Measurements from ENCODE around the gene SEPSECS.

The SEPSECS gene

DNA sequence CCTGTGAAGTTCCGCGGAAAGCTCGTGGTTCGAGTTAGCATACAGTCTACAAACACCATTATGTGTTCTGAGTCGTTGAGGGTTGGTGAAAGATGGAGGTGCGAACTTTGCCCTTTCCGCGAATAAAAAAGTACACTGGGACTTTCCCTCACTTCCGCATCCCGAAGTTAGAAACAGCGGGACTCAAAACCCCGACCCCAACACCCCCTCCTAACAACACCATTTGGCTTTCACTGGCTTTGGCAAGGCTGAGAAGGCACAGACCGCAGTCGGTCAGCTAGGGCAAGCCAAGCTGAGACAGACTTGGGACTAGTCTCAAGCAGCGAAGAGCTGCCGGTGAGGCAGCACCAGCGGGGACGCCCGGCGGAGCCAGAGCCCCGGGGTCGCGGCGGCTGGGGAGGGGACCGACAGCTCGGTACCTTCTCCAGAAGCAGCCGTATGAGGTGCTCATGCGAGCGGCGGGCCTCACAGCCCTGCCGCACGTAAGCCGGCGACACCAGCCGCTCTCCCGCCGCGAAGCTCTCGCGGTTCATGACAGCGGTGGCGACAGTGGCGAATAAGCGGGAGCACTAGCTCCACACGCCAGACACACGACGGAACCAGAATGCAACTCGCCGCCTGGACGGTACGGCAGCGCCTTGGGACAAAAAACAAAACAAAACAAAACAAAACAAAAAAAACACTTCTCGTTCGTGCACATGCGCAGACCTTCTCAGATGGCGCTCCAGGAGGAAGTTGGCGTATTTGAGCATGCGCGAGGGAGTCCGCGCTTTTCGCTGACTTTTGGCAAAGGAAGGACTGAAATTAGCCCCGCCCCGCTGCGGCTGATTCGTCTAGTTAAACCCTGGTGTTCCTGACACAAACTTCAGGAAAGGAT lies at the start of gene SEPSECS (continued):
- TF ChIP-seq, protein P1, sequence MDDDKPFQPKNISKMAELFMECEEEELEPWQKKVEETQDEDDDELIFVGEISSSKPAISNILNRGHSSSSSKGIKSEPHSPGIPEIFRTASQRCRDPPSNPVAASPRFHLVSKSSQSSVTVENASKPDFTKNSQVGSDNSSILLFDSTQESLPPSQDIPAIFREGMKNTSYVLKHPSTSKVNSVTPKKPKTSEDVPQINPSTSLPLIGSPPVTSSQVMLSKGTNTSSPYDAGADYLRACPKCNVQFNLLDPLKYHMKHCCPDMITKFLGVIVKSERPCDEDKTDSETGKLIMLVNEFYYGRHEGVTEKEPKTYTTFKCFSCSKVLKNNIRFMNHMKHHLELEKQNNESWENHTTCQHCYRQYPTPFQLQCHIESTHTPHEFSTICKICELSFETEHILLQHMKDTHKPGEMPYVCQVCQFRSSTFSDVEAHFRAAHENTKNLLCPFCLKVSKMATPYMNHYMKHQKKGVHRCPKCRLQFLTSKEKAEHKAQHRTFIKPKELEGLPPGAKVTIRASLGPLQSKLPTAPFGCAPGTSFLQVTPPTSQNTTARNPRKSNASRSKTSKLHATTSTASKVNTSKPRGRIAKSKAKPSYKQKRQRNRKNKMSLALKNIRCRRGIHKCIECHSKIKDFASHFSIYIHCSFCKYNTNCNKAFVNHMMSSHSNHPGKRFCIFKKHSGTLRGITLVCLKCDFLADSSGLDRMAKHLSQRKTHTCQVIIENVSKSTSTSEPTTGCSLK (tag by site-specific recombination; IDR thresholded peaks at IDR 0.05) = no peak
- TF ChIP-seq, protein P2, sequence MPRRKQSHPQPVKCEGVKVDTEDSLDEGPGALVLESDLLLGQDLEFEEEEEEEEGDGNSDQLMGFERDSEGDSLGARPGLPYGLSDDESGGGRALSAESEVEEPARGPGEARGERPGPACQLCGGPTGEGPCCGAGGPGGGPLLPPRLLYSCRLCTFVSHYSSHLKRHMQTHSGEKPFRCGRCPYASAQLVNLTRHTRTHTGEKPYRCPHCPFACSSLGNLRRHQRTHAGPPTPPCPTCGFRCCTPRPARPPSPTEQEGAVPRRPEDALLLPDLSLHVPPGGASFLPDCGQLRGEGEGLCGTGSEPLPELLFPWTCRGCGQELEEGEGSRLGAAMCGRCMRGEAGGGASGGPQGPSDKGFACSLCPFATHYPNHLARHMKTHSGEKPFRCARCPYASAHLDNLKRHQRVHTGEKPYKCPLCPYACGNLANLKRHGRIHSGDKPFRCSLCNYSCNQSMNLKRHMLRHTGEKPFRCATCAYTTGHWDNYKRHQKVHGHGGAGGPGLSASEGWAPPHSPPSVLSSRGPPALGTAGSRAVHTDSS (tag by site-specific recombination; IDR thresholded peaks at IDR 0.05) = no peak
- TF ChIP-seq ZNF266 (tag by site-specific recombination; IDR thresholded peaks at IDR 0.05; ENCODE audit: low read depth) (no peak), ZNF792 (tag by site-specific recombination; IDR thresholded peaks at IDR 0.05) (no peak), ZNF549 (tag by site-specific recombination; IDR thresholded peaks at IDR 0.05) (no peak), ZNF121 (tag by site-specific recombination; IDR thresholded peaks at IDR 0.05) (no peak), ZNF341 (tag by site-specific recombination; IDR thresholded peaks at IDR 0.05; ENCODE audit: low read depth) (no peak), ZNF202 (tag by site-specific recombination; IDR thresholded peaks at IDR 0.05; ENCODE audit: borderline replicate concordance) (no peak), ZFP3 (tag by site-specific recombination; IDR thresholded peaks at IDR 0.05; ENCODE audit: low read depth) (no peak), KLF1 (tag by site-specific recombination; IDR thresholded peaks at IDR 0.05) (no peak), ZNF473 (tag by site-specific recombination; IDR thresholded peaks at IDR 0.05) (no peak), GLI4 (tag by site-specific recombination; IDR thresholded peaks at IDR 0.05) (no peak), ZNF133 (tag by site-specific recombination; IDR thresholded peaks at IDR 0.05) (no peak), ZNF544 (tag by site-specific recombination; IDR thresholded peaks at IDR 0.05) (no peak), ZNF24 (tag by site-specific recombination; IDR thresholded peaks at IDR 0.05) (no peak), ZIC2 (tag by site-specific recombination; IDR thresholded peaks at IDR 0.05) (peak; percentile 73; the same call in 1 of the 2 replicates), ZNF830 (tag by site-specific recombination; IDR thresholded peaks at IDR 0.05; ENCODE audit: low read depth) (no peak)
- TF ChIP-seq, protein P3, sequence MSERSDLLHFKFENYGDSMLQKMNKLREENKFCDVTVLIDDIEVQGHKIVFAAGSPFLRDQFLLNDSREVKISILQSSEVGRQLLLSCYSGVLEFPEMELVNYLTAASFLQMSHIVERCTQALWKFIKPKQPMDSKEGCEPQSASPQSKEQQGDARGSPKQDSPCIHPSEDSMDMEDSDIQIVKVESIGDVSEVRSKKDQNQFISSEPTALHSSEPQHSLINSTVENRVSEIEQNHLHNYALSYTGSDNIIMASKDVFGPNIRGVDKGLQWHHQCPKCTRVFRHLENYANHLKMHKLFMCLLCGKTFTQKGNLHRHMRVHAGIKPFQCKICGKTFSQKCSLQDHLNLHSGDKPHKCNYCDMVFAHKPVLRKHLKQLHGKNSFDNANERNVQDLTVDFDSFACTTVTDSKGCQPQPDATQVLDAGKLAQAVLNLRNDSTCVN (tag by site-specific recombination; optimal IDR thresholded peaks at IDR 0.05) = peak; percentile 52
- TF ChIP-seq, protein P4, sequence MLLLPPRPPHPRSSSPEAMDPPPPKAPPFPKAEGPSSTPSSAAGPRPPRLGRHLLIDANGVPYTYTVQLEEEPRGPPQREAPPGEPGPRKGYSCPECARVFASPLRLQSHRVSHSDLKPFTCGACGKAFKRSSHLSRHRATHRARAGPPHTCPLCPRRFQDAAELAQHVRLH (tag by site-specific recombination; IDR thresholded peaks at IDR 0.05) = no peak
- TF ChIP-seq, protein P5, sequence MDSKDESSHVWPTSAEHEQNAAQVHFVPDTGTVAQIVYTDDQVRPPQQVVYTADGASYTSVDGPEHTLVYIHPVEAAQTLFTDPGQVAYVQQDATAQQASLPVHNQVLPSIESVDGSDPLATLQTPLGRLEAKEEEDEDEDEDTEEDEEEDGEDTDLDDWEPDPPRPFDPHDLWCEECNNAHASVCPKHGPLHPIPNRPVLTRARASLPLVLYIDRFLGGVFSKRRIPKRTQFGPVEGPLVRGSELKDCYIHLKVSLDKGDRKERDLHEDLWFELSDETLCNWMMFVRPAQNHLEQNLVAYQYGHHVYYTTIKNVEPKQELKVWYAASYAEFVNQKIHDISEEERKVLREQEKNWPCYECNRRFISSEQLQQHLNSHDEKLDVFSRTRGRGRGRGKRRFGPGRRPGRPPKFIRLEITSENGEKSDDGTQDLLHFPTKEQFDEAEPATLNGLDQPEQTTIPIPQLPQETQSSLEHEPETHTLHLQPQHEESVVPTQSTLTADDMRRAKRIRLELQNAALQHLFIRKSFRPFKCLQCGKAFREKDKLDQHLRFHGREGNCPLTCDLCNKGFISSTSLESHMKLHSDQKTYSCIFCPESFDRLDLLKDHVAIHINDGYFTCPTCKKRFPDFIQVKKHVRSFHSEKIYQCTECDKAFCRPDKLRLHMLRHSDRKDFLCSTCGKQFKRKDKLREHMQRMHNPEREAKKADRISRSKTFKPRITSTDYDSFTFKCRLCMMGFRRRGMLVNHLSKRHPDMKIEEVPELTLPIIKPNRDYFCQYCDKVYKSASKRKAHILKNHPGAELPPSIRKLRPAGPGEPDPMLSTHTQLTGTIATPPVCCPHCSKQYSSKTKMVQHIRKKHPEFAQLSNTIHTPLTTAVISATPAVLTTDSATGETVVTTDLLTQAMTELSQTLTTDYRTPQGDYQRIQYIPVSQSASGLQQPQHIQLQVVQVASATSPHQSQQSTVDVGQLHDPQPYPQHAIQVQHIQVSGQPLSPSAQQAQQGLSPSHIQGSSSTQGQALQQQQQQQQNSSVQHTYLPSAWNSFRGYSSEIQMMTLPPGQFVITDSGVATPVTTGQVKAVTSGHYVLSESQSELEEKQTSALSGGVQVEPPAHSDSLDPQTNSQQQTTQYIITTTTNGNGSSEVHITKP (tag by site-specific recombination; IDR thresholded peaks at IDR 0.05) = no peak
- TF ChIP-seq, protein P6, sequence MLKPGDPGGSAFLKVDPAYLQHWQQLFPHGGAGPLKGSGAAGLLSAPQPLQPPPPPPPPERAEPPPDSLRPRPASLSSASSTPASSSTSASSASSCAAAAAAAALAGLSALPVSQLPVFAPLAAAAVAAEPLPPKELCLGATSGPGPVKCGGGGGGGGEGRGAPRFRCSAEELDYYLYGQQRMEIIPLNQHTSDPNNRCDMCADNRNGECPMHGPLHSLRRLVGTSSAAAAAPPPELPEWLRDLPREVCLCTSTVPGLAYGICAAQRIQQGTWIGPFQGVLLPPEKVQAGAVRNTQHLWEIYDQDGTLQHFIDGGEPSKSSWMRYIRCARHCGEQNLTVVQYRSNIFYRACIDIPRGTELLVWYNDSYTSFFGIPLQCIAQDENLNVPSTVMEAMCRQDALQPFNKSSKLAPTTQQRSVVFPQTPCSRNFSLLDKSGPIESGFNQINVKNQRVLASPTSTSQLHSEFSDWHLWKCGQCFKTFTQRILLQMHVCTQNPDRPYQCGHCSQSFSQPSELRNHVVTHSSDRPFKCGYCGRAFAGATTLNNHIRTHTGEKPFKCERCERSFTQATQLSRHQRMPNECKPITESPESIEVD (tag by site-specific recombination; IDR thresholded peaks at IDR 0.05) = no peak
- TF ChIP-seq, protein P7, sequence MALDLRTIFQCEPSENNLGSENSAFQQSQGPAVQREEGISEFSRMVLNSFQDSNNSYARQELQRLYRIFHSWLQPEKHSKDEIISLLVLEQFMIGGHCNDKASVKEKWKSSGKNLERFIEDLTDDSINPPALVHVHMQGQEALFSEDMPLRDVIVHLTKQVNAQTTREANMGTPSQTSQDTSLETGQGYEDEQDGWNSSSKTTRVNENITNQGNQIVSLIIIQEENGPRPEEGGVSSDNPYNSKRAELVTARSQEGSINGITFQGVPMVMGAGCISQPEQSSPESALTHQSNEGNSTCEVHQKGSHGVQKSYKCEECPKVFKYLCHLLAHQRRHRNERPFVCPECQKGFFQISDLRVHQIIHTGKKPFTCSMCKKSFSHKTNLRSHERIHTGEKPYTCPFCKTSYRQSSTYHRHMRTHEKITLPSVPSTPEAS (tag by site-specific recombination; IDR thresholded peaks at IDR 0.05) = no peak
- TF ChIP-seq, protein P8, sequence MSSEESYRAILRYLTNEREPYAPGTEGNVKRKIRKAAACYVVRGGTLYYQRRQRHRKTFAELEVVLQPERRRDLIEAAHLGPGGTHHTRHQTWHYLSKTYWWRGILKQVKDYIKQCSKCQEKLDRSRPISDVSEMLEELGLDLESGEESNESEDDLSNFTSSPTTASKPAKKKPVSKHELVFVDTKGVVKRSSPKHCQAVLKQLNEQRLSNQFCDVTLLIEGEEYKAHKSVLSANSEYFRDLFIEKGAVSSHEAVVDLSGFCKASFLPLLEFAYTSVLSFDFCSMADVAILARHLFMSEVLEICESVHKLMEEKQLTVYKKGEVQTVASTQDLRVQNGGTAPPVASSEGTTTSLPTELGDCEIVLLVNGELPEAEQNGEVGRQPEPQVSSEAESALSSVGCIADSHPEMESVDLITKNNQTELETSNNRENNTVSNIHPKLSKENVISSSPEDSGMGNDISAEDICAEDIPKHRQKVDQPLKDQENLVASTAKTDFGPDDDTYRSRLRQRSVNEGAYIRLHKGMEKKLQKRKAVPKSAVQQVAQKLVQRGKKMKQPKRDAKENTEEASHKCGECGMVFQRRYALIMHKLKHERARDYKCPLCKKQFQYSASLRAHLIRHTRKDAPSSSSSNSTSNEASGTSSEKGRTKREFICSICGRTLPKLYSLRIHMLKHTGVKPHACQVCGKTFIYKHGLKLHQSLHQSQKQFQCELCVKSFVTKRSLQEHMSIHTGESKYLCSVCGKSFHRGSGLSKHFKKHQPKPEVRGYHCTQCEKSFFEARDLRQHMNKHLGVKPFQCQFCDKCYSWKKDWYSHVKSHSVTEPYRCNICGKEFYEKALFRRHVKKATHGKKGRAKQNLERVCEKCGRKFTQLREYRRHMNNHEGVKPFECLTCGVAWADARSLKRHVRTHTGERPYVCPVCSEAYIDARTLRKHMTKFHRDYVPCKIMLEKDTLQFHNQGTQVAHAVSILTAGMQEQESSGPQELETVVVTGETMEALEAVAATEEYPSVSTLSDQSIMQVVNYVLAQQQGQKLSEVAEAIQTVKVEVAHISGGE (tag by site-specific recombination; conservative IDR thresholded peaks at IDR 0.05; ENCODE audit: low read depth) = peak; percentile 64
